Mucosa of descending colon (tissue), 3 donors: ENCODE data around the gene PKHD1. TPM values are rescaled to one million over a fixed set of nuclear protein-coding genes. Genes with fewer than 3 reads are reported as not detected.

Source experiments
- ATAC-seq: fragments of 200-7000 bp; cut with Tn5 transposase; one replicate; pipeline ENCODE4 v1.9.1; 2020; ENCODE audit warnings: mild to moderate bottlenecking, moderate library complexity
- DNase-seq, 3 donors: peaks; one replicate each; pipeline ENCODE4 v3.0.0-alpha.2; 2020
- H3K36me3 ChIP-seq: fragments of 200-600 bp; one replicate; pipeline ENCODE4 v1.8.0; 2021; ENCODE audit warnings: low read depth, mild to moderate bottlenecking
- H3K4me1 ChIP-seq: fragments of 200-600 bp; one replicate; pipeline ENCODE4 v1.8.0; 2021; ENCODE audit warnings: low read depth, mild to moderate bottlenecking
- H3K4me3 ChIP-seq: fragments of 200-600 bp; one replicate; pipeline ENCODE4 v1.8.0; 2021; ENCODE audit warnings: mild to moderate bottlenecking
- H3K9me3 ChIP-seq: fragments of 200-600 bp; one replicate; pipeline ENCODE4 v1.8.0; 2021; ENCODE audit warnings: mild to moderate bottlenecking
- intact Hi-C, 2 donors: fragments of 100-400 bp; cut with DNase I in 1 of 2; cut with micrococcal nuclease in 1 of 2; formaldehyde crosslinking; loops; one replicate each; pipeline versions ENCODE4 v1.11.0 to v1.11.1; 2022; cut with DNase I, micrococcal nuclease
- total RNA-seq, 3 donors: library from RNA; stranded (reverse); fragmentation: NEBNext Ultra II Directional in 2 of 3; extraction: Animal tissue kit (Norgen Biotek cat#: 25700) in 2 of 3; gene quantifications; one replicate each; pipeline versions ENCODE4 v1.2.1 to v1.2.4, GENCODE V29; 2021 to 2023
- TF ChIP-seq, protein P1 (sequence below): fragments of 200-600 bp; IDR thresholded peaks from one replicate; pipeline ENCODE4 v1.8.0; 2022; ENCODE audit warnings: antibody characterized with exemption, mild to moderate bottlenecking
- donor health status: DM: no; HTN: no; CAD: no; lungs with moderate emphysema.
- donor health status: DM: no; HTN: no; CAD: no.
- donor health status: DM: no; HTN: yes; CAD: no.

PKHD1 gene
- total RNA-seq, 3 donors from 2014 or later, result 0.12 to 0.22 (median 0.20) TPM

DNA sequence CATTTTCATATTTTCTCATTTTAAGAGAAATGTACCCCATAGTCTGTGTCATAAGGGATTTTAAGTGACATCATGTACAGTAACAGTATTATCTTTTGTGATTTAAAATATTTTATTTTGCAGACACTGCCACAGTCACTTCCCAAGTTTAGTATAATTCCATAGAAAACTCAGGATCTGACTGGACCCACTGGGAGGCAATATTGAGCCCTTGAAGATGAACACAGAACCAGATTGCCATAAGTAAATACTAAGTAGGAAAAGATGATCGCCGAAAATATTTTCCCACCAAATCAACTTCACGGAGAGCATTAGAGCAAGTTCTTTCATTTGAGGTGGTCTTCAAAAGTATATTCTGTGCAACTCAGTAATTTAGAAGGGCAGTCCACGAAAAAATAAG lies 17.6 kb upstream of the PKHD1 start:
- ATAC-seq (no peak), DNase-seq (no peak)
- TF ChIP-seq, protein P1, sequence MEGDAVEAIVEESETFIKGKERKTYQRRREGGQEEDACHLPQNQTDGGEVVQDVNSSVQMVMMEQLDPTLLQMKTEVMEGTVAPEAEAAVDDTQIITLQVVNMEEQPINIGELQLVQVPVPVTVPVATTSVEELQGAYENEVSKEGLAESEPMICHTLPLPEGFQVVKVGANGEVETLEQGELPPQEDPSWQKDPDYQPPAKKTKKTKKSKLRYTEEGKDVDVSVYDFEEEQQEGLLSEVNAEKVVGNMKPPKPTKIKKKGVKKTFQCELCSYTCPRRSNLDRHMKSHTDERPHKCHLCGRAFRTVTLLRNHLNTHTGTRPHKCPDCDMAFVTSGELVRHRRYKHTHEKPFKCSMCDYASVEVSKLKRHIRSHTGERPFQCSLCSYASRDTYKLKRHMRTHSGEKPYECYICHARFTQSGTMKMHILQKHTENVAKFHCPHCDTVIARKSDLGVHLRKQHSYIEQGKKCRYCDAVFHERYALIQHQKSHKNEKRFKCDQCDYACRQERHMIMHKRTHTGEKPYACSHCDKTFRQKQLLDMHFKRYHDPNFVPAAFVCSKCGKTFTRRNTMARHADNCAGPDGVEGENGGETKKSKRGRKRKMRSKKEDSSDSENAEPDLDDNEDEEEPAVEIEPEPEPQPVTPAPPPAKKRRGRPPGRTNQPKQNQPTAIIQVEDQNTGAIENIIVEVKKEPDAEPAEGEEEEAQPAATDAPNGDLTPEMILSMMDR, result no peak
- Histone ChIP-seq H3K36me3 (no peaks in the 10 kb centered on the region), H3K4me3 (no peak overlapping the region), H3K4me1 (no peaks in the 10 kb centered on the region), H3K9me3 (no peaks in the 10 kb centered on the region)
- intact Hi-C loops, result no loop called here

DNA sequence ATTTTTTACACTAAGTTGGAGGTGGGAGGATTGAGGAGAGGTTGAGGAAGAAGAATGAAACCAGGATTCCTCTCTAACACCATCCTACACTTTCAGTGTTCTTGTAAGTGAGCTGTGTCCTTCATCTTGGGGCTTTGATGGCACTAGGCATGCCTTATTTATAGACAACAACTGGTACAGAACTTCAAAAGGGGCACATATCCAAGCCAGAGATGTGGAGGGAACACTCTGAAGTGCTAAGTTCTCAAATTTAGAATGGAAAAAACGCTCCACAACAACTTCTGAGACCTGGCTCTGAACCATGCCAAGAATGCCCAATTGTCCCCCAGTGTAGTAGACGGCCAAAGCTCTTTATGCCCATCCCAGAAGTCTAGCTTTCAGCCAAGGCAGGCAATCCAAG lies 16.2 kb upstream of the PKHD1 start:
- DNase-seq, result no peak
- no peak for ATAC-seq
- Histone ChIP-seq H3K4me1 (no peaks in the 10 kb centered on the region), H3K9me3 (no peaks in the 10 kb centered on the region), H3K4me3 (no peak overlapping the region), H3K36me3 (no peaks in the 10 kb centered on the region)
- intact Hi-C loops, result no loop called here
- TF ChIP-seq, protein P1, result no peak

DNA sequence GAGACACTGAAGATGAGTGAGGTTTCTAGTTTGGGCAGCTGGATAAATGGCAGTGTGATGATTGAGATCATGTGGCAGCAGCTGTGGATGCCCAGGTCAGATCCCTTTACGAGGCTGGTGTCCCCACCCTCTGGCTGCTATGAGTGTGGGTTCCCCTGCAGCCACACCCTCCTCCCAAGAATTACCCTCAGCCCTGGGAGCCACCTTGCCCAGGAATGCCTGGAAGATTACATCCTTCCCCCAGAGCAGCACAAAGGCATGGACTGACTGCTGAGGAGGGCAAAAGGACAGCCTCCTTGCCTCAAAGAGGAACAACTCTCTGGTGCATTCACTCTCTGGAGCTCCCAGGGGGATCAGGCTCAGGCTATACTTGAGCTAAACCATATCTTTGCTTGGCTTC lies 15.0 kb upstream of the PKHD1 start:
- intact Hi-C loops, result no loop called here
- Histone ChIP-seq H3K4me3 (no peak overlapping the region), H3K4me1 (no peaks in the 10 kb centered on the region), H3K9me3 (no peaks in the 10 kb centered on the region), H3K36me3 (no peaks in the 10 kb centered on the region)
- TF ChIP-seq, protein P1, result no peak
- ATAC-seq (peak; percentile 36), DNase-seq (peak in 2 of 3 donors; percentile 15 to 23)

DNA sequence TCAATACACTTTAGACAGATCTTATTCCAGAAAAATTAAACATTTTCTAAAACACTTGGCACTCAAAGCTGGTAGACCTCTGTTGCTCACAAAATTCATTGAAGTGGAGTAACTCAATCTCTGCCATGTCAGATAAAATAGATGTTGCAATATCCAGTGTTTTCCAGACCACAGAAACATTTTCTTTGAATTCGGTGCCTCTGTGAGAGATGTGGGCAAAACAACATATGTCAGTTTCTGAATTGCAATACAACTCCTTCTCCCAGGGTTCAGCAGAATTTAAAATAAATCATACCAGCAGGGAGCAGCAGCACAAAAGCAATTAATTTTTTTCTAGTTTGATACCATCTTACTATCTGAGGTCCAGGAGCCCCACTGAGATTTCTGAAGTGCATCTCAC lies 11.3 kb upstream of the PKHD1 start:
- no peak for DNase-seq
- TF ChIP-seq, protein P1, result no peak
- no peak overlapping the region for H3K4me3 ChIP-seq
- intact Hi-C loops, result no loop called here
- no peaks in the 10 kb centered on the region for H3K36me3 ChIP-seq
- H3K4me1 ChIP-seq, result no peaks in the 10 kb centered on the region
- no peaks in the 10 kb centered on the region for H3K9me3 ChIP-seq
- no peak for ATAC-seq

DNA sequence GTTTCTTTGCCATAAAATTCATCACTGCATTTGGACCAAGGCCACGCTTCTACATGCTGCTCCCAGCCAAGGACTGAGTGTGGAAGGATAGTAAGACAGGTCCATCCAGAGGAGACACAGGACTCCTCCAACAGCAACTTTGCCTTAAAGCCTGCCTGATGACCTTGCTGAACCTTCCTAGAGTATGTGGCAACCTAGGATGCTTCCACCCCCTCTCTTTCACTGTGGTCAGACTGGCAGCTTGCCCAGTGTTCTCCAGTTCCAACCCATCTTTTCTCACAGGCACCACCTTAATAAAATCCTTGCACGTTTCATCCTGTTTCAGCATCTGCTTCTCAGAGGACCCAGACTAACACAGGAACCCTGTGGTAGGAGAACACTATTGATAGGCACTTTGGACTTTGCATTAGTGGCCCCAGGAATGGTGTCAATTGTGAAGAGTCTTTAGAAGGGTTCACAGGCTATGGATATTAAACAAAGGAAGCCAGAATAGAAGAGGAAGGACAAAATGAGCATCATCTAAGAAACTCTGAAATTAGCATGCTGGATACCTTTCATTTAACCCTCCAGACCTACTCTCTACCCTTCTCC lies 2.4 kb upstream of the PKHD1 start:
- ATAC-seq, result no peak

More for the DNA sequence above, 2.4 kb upstream of the PKHD1 start:
- no peak overlapping the region for H3K4me3 ChIP-seq
- TF ChIP-seq, protein P1, result no peak
- intact Hi-C loops, result no loop called here
- peak in 1 of 3 donors; percentile 10 for DNase-seq
- H3K9me3 ChIP-seq, result no peaks in the 10 kb centered on the region
- no peaks in the 10 kb centered on the region for H3K36me3 ChIP-seq
- H3K4me1 ChIP-seq, result peaks cover 5% of the 10 kb centered on the region
